Stomach smooth muscle (tissue), 2 donors: ENCODE results near the gene RBM10.
A peak's percentile ranks its signal among the peaks of the same experiment; 100 is the strongest.

Experiments used
- H3K27ac ChIP-seq: one replicate; pipeline ENCODE4 v1.7.0; 2013; ENCODE audit warnings: mild to moderate bottlenecking, low read length, inconsistent platforms
- H3K27me3 ChIP-seq, 2 donors: one replicate each; pipeline ENCODE4 v1.7.0; 2013; ENCODE audit warnings: low read length in 2 of 2; ENCODE audit not compliant: insufficient read depth in 2 of 2, control insufficient read depth in 1 of 2
- H3K36me3 ChIP-seq, 2 donors: one replicate each; pipeline ENCODE4 v1.7.0; 2013; ENCODE audit warnings: low read length in 2 of 2; ENCODE audit not compliant: control insufficient read depth in 2 of 2, insufficient read depth in 2 of 2
- H3K4me1 ChIP-seq: one replicate; pipeline ENCODE4 v1.7.0; 2013; ENCODE audit warnings: low read length; ENCODE audit not compliant: control insufficient read depth, insufficient read depth
- H3K4me3 ChIP-seq, 2 donors: one replicate each; pipeline ENCODE4 v1.7.0; 2013; ENCODE audit warnings: low read length in 2 of 2
- H3K9ac ChIP-seq, 2 donors: one replicate each; pipeline ENCODE4 v1.7.0; 2013; ENCODE audit warnings: low read length in 2 of 2, mild to moderate bottlenecking in 1 of 2
- H3K9me3 ChIP-seq, 2 donors: one replicate each; pipeline ENCODE4 v1.7.0; 2013; ENCODE audit warnings: low read length in 2 of 2; ENCODE audit not compliant: control insufficient read depth in 2 of 2
- donor health status: healthy.
- donor health status: Pancreatic carcinoma.

RBM10 gene

GRCh38 chrX:47218280-47218919 lies 73.4 kb downstream of the RBM10 start, which contains the start of gene CDK16:
Gene CDK16 (plus strand): TSS chrX:47218681. CDS start chrX:47223558, 4,877 bp downstream.
- peaks cover 21 to 30% of the 10 kb centered on the region in 2 donors for H3K36me3 ChIP-seq
- peaks cover 0 to 2% of the 10 kb centered on the region in 2 donors for H3K27me3 ChIP-seq
- peaks cover 35% of the 10 kb centered on the region for H3K4me1 ChIP-seq

GRCh38 chrX:47218920-47219815 lies 74.1 kb downstream of the RBM10 start:
- Histone ChIP-seq H3K4me3 (peak overlapping the region; percentile 89), H3K36me3 (peaks cover 21 to 33% of the 10 kb centered on the region in 2 donors), H3K9ac (peak overlapping the region; percentile 93 to 95), H3K27ac (peak overlapping the region; percentile 94), H3K4me1 (peaks cover 35% of the 10 kb centered on the region), H3K9me3 (no peaks in the 10 kb centered on the region), H3K27me3 (peaks cover 0 to 2% of the 10 kb centered on the region in 2 donors)

More at GRCh38 chrX:47218280-47218919, 73.4 kb downstream of the RBM10 start, which contains the start of gene CDK16:
- peak within 1 kb of the TSS; percentile 94 for H3K27ac ChIP-seq
- peak within 1 kb of the TSS; percentile 93 to 95 for H3K9ac ChIP-seq
- H3K4me3 ChIP-seq, result peak within 1 kb of the TSS; percentile 89
- H3K9me3 ChIP-seq, result no peaks in the 10 kb centered on the region

- Histone ChIP-seq H3K4me3 (no peak overlapping the region), H3K9me3 (no peaks in the 10 kb centered on the region), H3K4me1 (peaks cover 31% of the 10 kb centered on the region), H3K36me3 (peaks cover 31 to 32% of the 10 kb centered on the region in 2 donors), H3K9ac (no peak overlapping the region), H3K27me3 (peaks cover 0 to 4% of the 10 kb centered on the region in 2 donors), H3K27ac (no peak overlapping the region)
Measured at GRCh38 chrX:47221756-47222155, 76.7 kb downstream of the RBM10 start.

- no peaks in the 10 kb centered on the region for H3K9me3 ChIP-seq
- H3K4me3 ChIP-seq, result no peak overlapping the region
- peaks cover 31 to 37% of the 10 kb centered on the region in 2 donors for H3K36me3 ChIP-seq
- peaks cover 23% of the 10 kb centered on the region for H3K4me1 ChIP-seq
- no peak overlapping the region for H3K27ac ChIP-seq
- H3K27me3 ChIP-seq, result peaks cover 0 to 4% of the 10 kb centered on the region in 2 donors
- no peak overlapping the region for H3K9ac ChIP-seq
Measured at GRCh38 chrX:47222751-47223350, 77.8 kb downstream of the RBM10 start.

- no peak overlapping the region for H3K4me3 ChIP-seq
- H3K36me3 ChIP-seq, result peaks cover 33 to 41% of the 10 kb centered on the region in 2 donors
- peaks cover 20% of the 10 kb centered on the region for H3K4me1 ChIP-seq
Measured at GRCh38 chrX:47223476-47224250, 78.6 kb downstream of the RBM10 start.

GRCh38 chrX:47224266-47224895 lies 79.4 kb downstream of the RBM10 start:
- Histone ChIP-seq H3K9ac (no peak overlapping the region), H3K36me3 (peaks cover 34 to 43% of the 10 kb centered on the region in 2 donors), H3K27me3 (peaks cover 0 to 6% of the 10 kb centered on the region in 2 donors), H3K4me1 (peaks cover 17% of the 10 kb centered on the region), H3K4me3 (no peak overlapping the region), H3K9me3 (no peaks in the 10 kb centered on the region), H3K27ac (no peak overlapping the region)

More at GRCh38 chrX:47223476-47224250, 78.6 kb downstream of the RBM10 start:
- Histone ChIP-seq H3K9ac (no peak overlapping the region), H3K27me3 (peaks cover 0 to 5% of the 10 kb centered on the region in 2 donors), H3K9me3 (no peaks in the 10 kb centered on the region), H3K27ac (no peak overlapping the region)

GRCh38 chrX:47224896-47225290 lies 79.9 kb downstream of the RBM10 start:
- H3K9me3 ChIP-seq, result no peaks in the 10 kb centered on the region
- peaks cover 34 to 43% of the 10 kb centered on the region in 2 donors for H3K36me3 ChIP-seq
- H3K27ac ChIP-seq, result no peak overlapping the region
- H3K4me1 ChIP-seq, result peaks cover 12% of the 10 kb centered on the region
- H3K9ac ChIP-seq, result no peak overlapping the region
- H3K27me3 ChIP-seq, result peaks cover 0 to 6% of the 10 kb centered on the region in 2 donors
- no peak overlapping the region for H3K4me3 ChIP-seq

GRCh38 chrX:47226071-47226470 lies 81.0 kb downstream of the RBM10 start:
- Histone ChIP-seq H3K4me3 (no peak overlapping the region), H3K27ac (no peak overlapping the region), H3K9ac (no peak overlapping the region), H3K27me3 (peaks cover 0 to 11% of the 10 kb centered on the region in 2 donors), H3K9me3 (no peaks in the 10 kb centered on the region), H3K4me1 (no peaks in the 10 kb centered on the region), H3K36me3 (peaks cover 34 to 43% of the 10 kb centered on the region in 2 donors)

GRCh38 chrX:47226531-47227333 lies 81.7 kb downstream of the RBM10 start:
- Histone ChIP-seq H3K9me3 (no peaks in the 10 kb centered on the region), H3K36me3 (peaks cover 34 to 43% of the 10 kb centered on the region in 2 donors), H3K9ac (no peak overlapping the region), H3K27ac (no peak overlapping the region), H3K4me3 (no peak overlapping the region), H3K27me3 (peaks cover 0 to 13% of the 10 kb centered on the region in 2 donors), H3K4me1 (no peaks in the 10 kb centered on the region)
